Measurements from ENCODE around the gene DPH1. TPM values are rescaled to one million over a fixed set of nuclear protein-coding genes. Genes with fewer than 3 reads are reported as not detected.
"Not testable (repeated sequence)": the region's sequence is repeated elsewhere in the genome, so short reads cannot be mapped to it uniquely, and the experiment has no call there.

The DPH1 gene
- 10 to 100 TPM; 26.1 to 38.8 TPM for total RNA-seq
- polyA plus RNA-seq, result 10 to 100 TPM in 1 of 2 donors, 1 to 10 TPM in 1; 6.3 to 62.9 TPM
- long read RNA-seq, donor 1, transcript DPH1-201 (13 exons, 2,221 nt), result major isoform, 14 of 28 reads
- long read RNA-seq, donor 1, partial matches to known transcripts, result 10 of 28 reads
- long read RNA-seq, donor 1, other reads (novel, unspliced or antisense), result 2 of 28 reads
- long read RNA-seq, donor 2, partial matches to known transcripts, result 1 of 5 reads
- long read RNA-seq, donor 2, other reads (novel, unspliced or antisense), result 3 of 5 reads

DNA sequence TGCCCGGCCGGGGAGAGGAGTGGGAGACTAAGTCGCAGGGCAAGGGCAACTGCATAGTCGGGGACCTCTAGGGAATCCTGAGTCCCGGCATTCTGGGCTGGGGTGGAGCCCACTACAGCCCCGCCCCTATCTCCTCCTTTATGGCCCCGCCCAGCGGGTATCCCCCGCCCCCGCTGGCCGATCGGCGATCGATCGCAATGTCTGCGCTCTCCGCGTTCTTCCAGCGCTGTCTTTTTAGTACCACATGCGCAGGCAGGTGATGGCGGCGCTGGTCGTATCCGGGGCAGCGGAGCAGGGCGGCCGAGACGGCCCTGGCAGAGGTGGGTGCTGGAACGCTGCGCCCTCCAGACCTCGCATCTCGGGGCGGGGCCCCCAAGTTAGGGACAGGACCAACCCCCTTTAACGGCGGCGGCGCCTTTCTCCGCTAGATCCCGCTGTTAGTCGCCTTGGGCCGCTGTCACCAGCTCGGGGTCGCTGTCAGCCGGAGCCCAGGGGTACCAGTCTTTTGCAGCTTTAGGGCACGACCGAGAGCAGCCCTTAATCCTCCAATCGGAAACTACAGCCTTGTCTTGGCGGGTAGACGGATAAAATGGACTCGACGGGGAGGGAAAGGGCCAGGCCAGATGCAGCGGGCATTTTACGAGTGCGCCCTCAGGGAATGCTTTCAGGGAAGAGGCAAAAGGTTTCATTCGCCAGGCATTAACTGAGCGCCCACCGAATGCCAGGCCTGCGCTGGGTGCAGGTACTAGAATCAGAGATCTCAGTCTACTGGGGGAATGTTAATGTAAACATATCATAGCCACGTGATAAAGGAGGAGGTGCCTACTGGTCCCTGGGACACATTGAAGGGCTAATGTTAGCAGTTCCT is at the start of gene DPH1:
Gene DPH1, plus strand, starts transcription at position 243 of the 868 bp plus-strand sequence. Its CDS starts 17 bp downstream, at position 260.
- DNase-seq (peak; percentile 93 to 95), ATAC-seq (ENCODE audit: low FRiP score) (peak; percentile 92)
- Histone ChIP-seq H3K36me3 (ENCODE audit: control insufficient read depth in 1 of 2, insufficient read depth in 2 of 2, low read length in 1 of 2) (no peaks in the 10 kb centered on the region), H3K27me3 (ENCODE audit: control insufficient read depth in 1 of 2, insufficient read depth in 2 of 2, low read length in 1 of 2) (no peaks in the 10 kb centered on the region), H3K4me1 (ENCODE audit: control insufficient read depth in 1 of 2, insufficient read depth in 2 of 2, low read length in 2 of 2) (no peaks in the 10 kb centered on the region), H3K27ac (ENCODE audit: low read depth in 1 of 2, low read length in 2 of 2) (no peak within 1 kb of the TSS), H3K9me3 (ENCODE audit: control insufficient read depth, low read length) (no peaks in the 10 kb centered on the region), H3K4me3 (ENCODE audit: low read length in 2 of 2) (peak within 1 kb of the TSS; percentile 67 to 69)
- intact Hi-C loops (cut with DNase I), result loop anchor here in 1 of 2 donors (5.0 kb wide), 1 partner anchor 43 kb away; no protein-coding TSS in a partner anchor
- 0 to 1% methylated on average over 53 to 59 of the region's 59 CpGs for WGBS, 2 donors

GRCh38 chr17:1980665-1981250 is 49.2 kb upstream of the DPH1 start:
- Histone ChIP-seq H3K27ac (ENCODE audit: low read depth in 1 of 2, low read length in 2 of 2) (no peak overlapping the region), H3K36me3 (ENCODE audit: control insufficient read depth in 1 of 2, insufficient read depth in 2 of 2, low read length in 1 of 2) (no peaks in the 10 kb centered on the region), H3K27me3 (ENCODE audit: control insufficient read depth in 1 of 2, insufficient read depth in 2 of 2, low read length in 1 of 2) (no peaks in the 10 kb centered on the region), H3K4me3 (ENCODE audit: low read length in 2 of 2) (no peak overlapping the region), H3K4me1 (ENCODE audit: control insufficient read depth in 1 of 2, insufficient read depth in 2 of 2, low read length in 2 of 2) (no peaks in the 10 kb centered on the region), H3K9me3 (ENCODE audit: control insufficient read depth, low read length) (no peaks in the 10 kb centered on the region)
- 85 to 87% methylated on average over 8 of the region's 8 CpGs for WGBS, 2 donors
- DNase-seq (no peak), ATAC-seq (ENCODE audit: low FRiP score) (no peak)
- intact Hi-C loops (cut with DNase I), result no loop called here

DNA sequence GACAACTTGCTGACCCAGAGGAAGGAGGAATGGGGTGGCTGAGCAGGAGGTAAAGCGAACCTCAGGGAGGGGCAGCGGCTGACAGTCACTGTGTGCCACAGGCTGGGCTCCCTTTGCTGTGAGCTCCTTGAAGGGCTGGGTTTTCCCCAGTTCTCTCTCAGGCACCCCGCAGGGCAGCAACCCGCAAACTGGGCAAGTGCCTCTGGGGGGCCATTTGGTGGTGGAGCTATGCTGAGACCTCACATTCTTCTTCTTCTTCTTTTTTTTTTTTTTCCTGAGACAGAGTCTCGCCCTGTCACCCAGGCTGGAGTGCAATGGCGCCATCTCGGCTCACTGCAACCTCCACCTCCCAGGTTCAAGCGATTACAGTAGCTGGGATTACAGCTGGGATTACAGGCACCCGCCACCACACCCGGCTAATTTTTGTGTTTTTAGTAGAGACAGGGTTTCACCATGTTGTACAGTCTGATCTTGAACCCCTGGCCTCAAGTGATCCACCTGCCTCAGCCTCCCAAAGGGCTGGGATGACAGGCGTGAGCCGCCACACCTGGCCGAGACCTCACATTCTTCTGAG is 47.1 kb upstream of the DPH1 start:
- H3K36me3 ChIP-seq (ENCODE audit: control insufficient read depth in 1 of 2, insufficient read depth in 2 of 2, low read length in 1 of 2); DNase-seq; H3K9me3 ChIP-seq (ENCODE audit: control insufficient read depth, low read length); H3K27me3 ChIP-seq (ENCODE audit: control insufficient read depth in 1 of 2, insufficient read depth in 2 of 2, low read length in 1 of 2); H3K27ac ChIP-seq (ENCODE audit: low read depth in 1 of 2, low read length in 2 of 2); ATAC-seq (ENCODE audit: low FRiP score); H3K4me3 ChIP-seq (ENCODE audit: low read length in 2 of 2); intact Hi-C loops (cut with DNase I); H3K4me1 ChIP-seq (ENCODE audit: control insufficient read depth in 1 of 2, insufficient read depth in 2 of 2, low read length in 2 of 2): not testable (repeated sequence)
- WGBS, 2 donors, result 83 to 88% methylated on average over 13 of the region's 13 CpGs

- Histone ChIP-seq H3K4me3 (ENCODE audit: low read length in 2 of 2) (no peak overlapping the region), H3K36me3 (ENCODE audit: control insufficient read depth in 1 of 2, insufficient read depth in 2 of 2, low read length in 1 of 2) (no peaks in the 10 kb centered on the region), H3K27ac (ENCODE audit: low read depth in 1 of 2, low read length in 2 of 2) (no peak overlapping the region), H3K9me3 (ENCODE audit: control insufficient read depth, low read length) (no peaks in the 10 kb centered on the region), H3K4me1 (ENCODE audit: control insufficient read depth in 1 of 2, insufficient read depth in 2 of 2, low read length in 2 of 2) (no peaks in the 10 kb centered on the region), H3K27me3 (ENCODE audit: control insufficient read depth in 1 of 2, insufficient read depth in 2 of 2, low read length in 1 of 2) (no peaks in the 10 kb centered on the region)
- ATAC-seq (ENCODE audit: low FRiP score), result no peak
- intact Hi-C loops (cut with DNase I), result loop anchor here in 1 of 2 donors (5.0 kb wide), 1 partner anchor 42 kb away; the partner anchor contains the start of gene RTN4RL1
- 95 to 96% methylated on average over 4 of the region's 4 CpGs for WGBS, 2 donors
- DNase-seq, result no peak
These were observed 44.9 kb upstream of the DPH1 start for GRCh38 chr17:1985093-1985492.

GRCh38 chr17:1985686-1986085 is 44.3 kb upstream of the DPH1 start:
- 86 to 92% methylated on average over 4 of the region's 4 CpGs for WGBS, 2 donors
- intact Hi-C loops (cut with DNase I), result loop anchor here in 1 of 2 donors (5.0 kb wide), 1 partner anchor 42 kb away; the partner anchor contains the start of gene RTN4RL1
- Histone ChIP-seq H3K4me1 (ENCODE audit: control insufficient read depth in 1 of 2, insufficient read depth in 2 of 2, low read length in 2 of 2) (no peaks in the 10 kb centered on the region), H3K27me3 (ENCODE audit: control insufficient read depth in 1 of 2, insufficient read depth in 2 of 2, low read length in 1 of 2) (no peaks in the 10 kb centered on the region), H3K4me3 (ENCODE audit: low read length in 2 of 2) (no peak overlapping the region), H3K9me3 (ENCODE audit: control insufficient read depth, low read length) (no peaks in the 10 kb centered on the region), H3K27ac (ENCODE audit: low read depth in 1 of 2, low read length in 2 of 2) (no peak overlapping the region), H3K36me3 (ENCODE audit: control insufficient read depth in 1 of 2, insufficient read depth in 2 of 2, low read length in 1 of 2) (no peaks in the 10 kb centered on the region)
- DNase-seq (no peak), ATAC-seq (ENCODE audit: low FRiP score) (no peak)

- 82 to 88% methylated on average over 18 of the region's 18 CpGs for WGBS, 2 donors
- Histone ChIP-seq H3K4me3 (ENCODE audit: low read length in 2 of 2) (no peak overlapping the region), H3K9me3 (ENCODE audit: control insufficient read depth, low read length) (no peaks in the 10 kb centered on the region), H3K36me3 (ENCODE audit: control insufficient read depth in 1 of 2, insufficient read depth in 2 of 2, low read length in 1 of 2) (no peaks in the 10 kb centered on the region), H3K27ac (ENCODE audit: low read depth in 1 of 2, low read length in 2 of 2) (no peak overlapping the region), H3K4me1 (ENCODE audit: control insufficient read depth in 1 of 2, insufficient read depth in 2 of 2, low read length in 2 of 2) (no peaks in the 10 kb centered on the region), H3K27me3 (ENCODE audit: control insufficient read depth in 1 of 2, insufficient read depth in 2 of 2, low read length in 1 of 2) (no peaks in the 10 kb centered on the region)
- DNase-seq (no peak), ATAC-seq (ENCODE audit: low FRiP score) (no peak)
- intact Hi-C loops (cut with DNase I), result loop anchor here in 1 of 2 donors (5.0 kb wide), 1 partner anchor 40 kb away; the partner anchor contains the start of gene RTN4RL1
These were observed 43.0 kb upstream of the DPH1 start for GRCh38 chr17:1986783-1987451.

DNA sequence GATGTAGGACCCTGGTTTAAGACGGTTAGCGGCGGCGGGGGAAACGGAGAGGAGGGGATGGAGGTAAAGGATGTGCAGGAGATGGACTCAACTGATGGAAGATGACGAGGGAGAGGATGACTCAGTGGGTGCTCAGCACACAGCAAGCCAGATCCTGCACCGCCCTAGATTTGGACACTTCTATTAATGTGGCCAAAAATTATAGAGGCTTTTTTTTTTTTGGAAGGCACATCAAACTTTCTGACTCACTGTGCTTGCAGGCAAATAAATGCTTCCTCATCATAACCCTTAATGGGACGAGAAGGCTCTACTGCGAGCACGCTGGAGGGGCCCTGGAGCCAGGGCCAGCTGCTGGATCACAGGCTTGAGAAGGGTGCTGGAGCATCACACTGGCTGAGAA is 40.8 kb upstream of the DPH1 start:
- DNase-seq (peak; percentile 71 to 82), ATAC-seq (ENCODE audit: low FRiP score) (peak; percentile 86)
- H3K27me3 ChIP-seq (ENCODE audit: control insufficient read depth in 1 of 2, insufficient read depth in 2 of 2, low read length in 1 of 2), result no peaks in the 10 kb centered on the region
- no peaks in the 10 kb centered on the region for H3K36me3 ChIP-seq (ENCODE audit: control insufficient read depth in 1 of 2, insufficient read depth in 2 of 2, low read length in 1 of 2)
- 58 to 64% methylated on average over 10 of the region's 10 CpGs for WGBS, 2 donors
- H3K4me1 ChIP-seq (ENCODE audit: control insufficient read depth in 1 of 2, insufficient read depth in 2 of 2, low read length in 2 of 2), result no peaks in the 10 kb centered on the region
- intact Hi-C loops (cut with DNase I), result loop anchor here in 1 of 2 donors (5.0 kb wide), 1 partner anchor 38 kb away; the partner anchor contains the start of gene RTN4RL1
- no peaks in the 10 kb centered on the region for H3K9me3 ChIP-seq (ENCODE audit: control insufficient read depth, low read length)
- no peak overlapping the region for H3K4me3 ChIP-seq (ENCODE audit: low read length in 2 of 2)
- H3K27ac ChIP-seq (ENCODE audit: low read depth in 1 of 2, low read length in 2 of 2), result no peak overlapping the region

DNA sequence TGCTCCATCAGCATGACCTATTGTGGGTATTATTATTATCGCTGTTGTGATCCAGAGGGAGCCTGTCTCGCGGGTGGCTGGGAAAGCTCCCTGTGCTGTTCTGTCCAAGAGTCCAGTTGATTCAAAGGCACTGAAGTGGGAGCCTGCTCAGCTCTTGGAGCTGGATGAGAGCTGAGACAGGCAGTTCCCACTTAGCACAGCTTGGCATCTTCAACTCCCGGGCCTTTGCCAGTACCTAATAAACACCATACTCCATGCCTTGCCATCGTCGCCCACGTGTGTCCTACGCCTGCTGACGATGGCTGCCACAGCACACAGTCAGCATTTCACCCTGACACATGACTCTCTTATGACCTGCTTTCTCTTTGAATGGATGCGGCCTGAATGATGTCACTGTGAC is 37.4 kb upstream of the DPH1 start:
- DNase-seq, result no peak

More for the DNA sequence above, 37.4 kb upstream of the DPH1 start:
- Histone ChIP-seq H3K4me1 (ENCODE audit: control insufficient read depth in 1 of 2, insufficient read depth in 2 of 2, low read length in 2 of 2) (no peaks in the 10 kb centered on the region), H3K27ac (ENCODE audit: low read depth in 1 of 2, low read length in 2 of 2) (no peak overlapping the region), H3K27me3 (ENCODE audit: control insufficient read depth in 1 of 2, insufficient read depth in 2 of 2, low read length in 1 of 2) (no peaks in the 10 kb centered on the region), H3K4me3 (ENCODE audit: low read length in 2 of 2) (no peak overlapping the region), H3K36me3 (ENCODE audit: control insufficient read depth in 1 of 2, insufficient read depth in 2 of 2, low read length in 1 of 2) (no peaks in the 10 kb centered on the region), H3K9me3 (ENCODE audit: control insufficient read depth, low read length) (no peaks in the 10 kb centered on the region)
- peak; percentile 21 for ATAC-seq (ENCODE audit: low FRiP score)
- 55 to 58% methylated on average over 10 of the region's 10 CpGs for WGBS, 2 donors
- intact Hi-C loops (cut with DNase I), result no loop called here

Data from aorta (tissue), 5 donors.